NK-92 (cell line): ENCODE measurements around the gene RNF187.

Source experiments
- DNase-seq: peaks from one replicate; lab custom pipeline; 2025; ENCODE audit not compliant: unreplicated experiment; lab: John Stamatoyannopoulos, UW

Gene RNF187

GRCh38 chr1:228508840-228509415, 21.7 kb downstream of the RNF187 start:
- no peak for DNase-seq

- no peak for DNase-seq
These were observed 23.1 kb downstream of the RNF187 start for GRCh38 chr1:228510101-228510802.

GRCh38 chr1:228510803-228511413, 23.7 kb downstream of the RNF187 start:
- no peak for DNase-seq

- no peak for DNase-seq
These were observed 24.6 kb downstream of the RNF187 start for GRCh38 chr1:228511546-228512445.

GRCh38 chr1:228512781-228513198, 25.6 kb downstream of the RNF187 start:
- DNase-seq: no peak

- DNase-seq: no peak
These were observed 26.2 kb downstream of the RNF187 start for GRCh38 chr1:228513236-228513900.

GRCh38 chr1:228514421-228514820, 27.2 kb downstream of the RNF187 start:
- DNase-seq: no peak

- no peak for DNase-seq
These were observed 28.1 kb downstream of the RNF187 start for GRCh38 chr1:228515200-228515834.

- no peak for DNase-seq
These were observed 30.5 kb downstream of the RNF187 start for GRCh38 chr1:228517655-228518054.

GRCh38 chr1:228527596-228527995, 40.4 kb downstream of the RNF187 start:
- DNase-seq: no peak

- no peak for DNase-seq
These were observed 41.4 kb downstream of the RNF187 start for GRCh38 chr1:228528612-228529011.

- DNase-seq: no peak
These were observed 43.0 kb downstream of the RNF187 start for GRCh38 chr1:228530086-228530758.

- no peak for DNase-seq
These were observed 44.0 kb downstream of the RNF187 start for GRCh38 chr1:228530951-228531731.

GRCh38 chr1:228538831-228539230, 51.6 kb downstream of the RNF187 start:
- no peak for DNase-seq

- DNase-seq: no peak
These were observed 53.2 kb downstream of the RNF187 start for GRCh38 chr1:228540161-228540917.

GRCh38 chr1:228541725-228542124, 54.5 kb downstream of the RNF187 start:
- no peak for DNase-seq

- DNase-seq: no peak
These were observed 55.2 kb downstream of the RNF187 start for GRCh38 chr1:228542376-228542775.

- no peak for DNase-seq
These were observed 55.8 kb downstream of the RNF187 start for GRCh38 chr1:228542981-228543380.
